Vagina (tissue), 2 donors: ENCODE results near the gene ACAP3.
"Not testable (repeated sequence)": the region's sequence is repeated elsewhere in the genome, so short reads cannot be mapped to it uniquely, and the experiment has no call there.

Experiments used
- POLR2A ChIP-seq, 2 donors: fragments of 450-650 bp; IDR thresholded peaks; one replicate each; pipeline ENCODE4 v1.6.1; 2017; ENCODE audit warnings: antibody characterized with exemption in 2 of 2, mild to moderate bottlenecking in 2 of 2, moderate library complexity in 2 of 2
- TF ChIP-seq, protein P1 (sequence below), 3 experiments: fragments of 450-650 bp in 2 of 3; fragments of 200-600 bp in 1 of 3; sonication (generic) in 1 of 3; IDR thresholded peaks; one replicate each; pipeline ENCODE4 v1.5.1; 2017 to 2019; ENCODE audit warnings: antibody characterized with exemption in 3 of 3, mild to moderate bottlenecking in 2 of 3, moderate library complexity in 2 of 3

GRCh38 chr1:1248009-1248913, 59.5 kb downstream of the ACAP3 start:
- TF ChIP-seq, protein P1, sequence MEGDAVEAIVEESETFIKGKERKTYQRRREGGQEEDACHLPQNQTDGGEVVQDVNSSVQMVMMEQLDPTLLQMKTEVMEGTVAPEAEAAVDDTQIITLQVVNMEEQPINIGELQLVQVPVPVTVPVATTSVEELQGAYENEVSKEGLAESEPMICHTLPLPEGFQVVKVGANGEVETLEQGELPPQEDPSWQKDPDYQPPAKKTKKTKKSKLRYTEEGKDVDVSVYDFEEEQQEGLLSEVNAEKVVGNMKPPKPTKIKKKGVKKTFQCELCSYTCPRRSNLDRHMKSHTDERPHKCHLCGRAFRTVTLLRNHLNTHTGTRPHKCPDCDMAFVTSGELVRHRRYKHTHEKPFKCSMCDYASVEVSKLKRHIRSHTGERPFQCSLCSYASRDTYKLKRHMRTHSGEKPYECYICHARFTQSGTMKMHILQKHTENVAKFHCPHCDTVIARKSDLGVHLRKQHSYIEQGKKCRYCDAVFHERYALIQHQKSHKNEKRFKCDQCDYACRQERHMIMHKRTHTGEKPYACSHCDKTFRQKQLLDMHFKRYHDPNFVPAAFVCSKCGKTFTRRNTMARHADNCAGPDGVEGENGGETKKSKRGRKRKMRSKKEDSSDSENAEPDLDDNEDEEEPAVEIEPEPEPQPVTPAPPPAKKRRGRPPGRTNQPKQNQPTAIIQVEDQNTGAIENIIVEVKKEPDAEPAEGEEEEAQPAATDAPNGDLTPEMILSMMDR (IDR thresholded peaks at IDR 0.05), result not testable (repeated sequence)
- TF ChIP-seq POLR2A (IDR thresholded peaks at IDR 0.05), result not testable (repeated sequence)
